ENCODE data around the gene BANK1. TPM values are rescaled to one million over a fixed set of nuclear protein-coding genes. Genes with fewer than 3 reads are reported as not detected.
A peak's percentile ranks its signal among the peaks of the same experiment; 100 is the strongest.

Gene BANK1
- total and polyA plus RNA-seq, 2 of the 8 experiments (the other 6 are each of a cell fraction or from before 2014, with no cell fraction given): 0.59 to 0.93 TPM

- ChIA-PET CTCF (ENCODE audit: partially characterized antibody) (no interaction called here), POLR2A (ENCODE audit: partially characterized antibody) (no interaction called here)
- no peaks in the 10 kb centered on the region for H3K23me2 ChIP-seq (ENCODE audit: low read depth, low read length)
- no peak overlapping the region for H3K4ac ChIP-seq (replicated peaks; ENCODE audit: insufficient read length, low read depth, low read length)
- no peak overlapping the region for H3K4me2 ChIP-seq (ENCODE audit: insufficient read depth in 1 of 2, low read depth in 2 of 2, low read length in 2 of 2)
- WGBS, 2 experiments (ENCODE audit: extremely low coverage in 1 of 2, insufficient coverage in 1 of 2, insufficient read length in 1 of 2, insufficient replicate concordance in 2 of 2, low coverage in 1 of 2, low lambda C conversion rate in 2 of 2, missing lambda C conversion rate in 1 of 2): 87% methylated on average over 7 of the region's 7 CpGs; no CpG with 5 or more reads in 1 of the 2 experiments
- no peak overlapping the region for H3K27ac ChIP-seq (ENCODE audit: low read depth, low read length)
- H3K4me1 ChIP-seq (replicated peaks in 1 of 4; ENCODE audit: control insufficient read depth in 3 of 4, insufficient read depth in 4 of 4, low read length in 3 of 4): no peaks in the 10 kb centered on the region
- H3K18ac ChIP-seq (ENCODE audit: extremely low read depth, low read length): no peak overlapping the region
- no peak overlapping the region for H2AK5ac ChIP-seq (ENCODE audit: low read depth, low read length)
- no peak overlapping the region for H2BK120ac ChIP-seq (replicated peaks; ENCODE audit: low read depth, low read length)
- H3K79me2 ChIP-seq (ENCODE audit: control insufficient read depth in 1 of 2, insufficient read depth in 2 of 2, low read length in 2 of 2): no peaks in the 10 kb centered on the region
- no peaks in the 10 kb centered on the region for H3K79me1 ChIP-seq (ENCODE audit: low read depth, low read length)
- no peak for FAIRE-seq
- H3K14ac ChIP-seq (ENCODE audit: insufficient read length): no peak overlapping the region
- no peak overlapping the region for H2BK5ac ChIP-seq (ENCODE audit: low read depth, low read length)
- no peaks in the 10 kb centered on the region for H3K9me3 ChIP-seq (ENCODE audit: insufficient read depth in 2 of 2, low read depth in 1 of 2, low read length in 1 of 2)
- no peak overlapping the region for H3K4me3 ChIP-seq (ENCODE audit: extremely low read depth in 1 of 4, insufficient read depth in 2 of 4, low read depth in 3 of 4, low read length in 4 of 4)
- H3K27me3 ChIP-seq (replicated peaks in 1 of 4; ENCODE audit: control insufficient read depth in 3 of 4, extremely low read depth in 1 of 4, insufficient read depth in 3 of 4, low read length in 3 of 4): no peaks in the 10 kb centered on the region
- no peak overlapping the region for H3K9ac ChIP-seq (replicated peaks in 1 of 4; ENCODE audit: extremely low read depth in 1 of 4, low read depth in 3 of 4, low read length in 3 of 4)
- DNase-seq (ENCODE audit: low read depth in 1 of 2, low spot score in 2 of 2): no peak
- H2BK15ac ChIP-seq (ENCODE audit: low read length): no peak overlapping the region
- H3K23ac ChIP-seq (ENCODE audit: insufficient read length): no peak overlapping the region
- H4K20me1 ChIP-seq (replicated peaks in 1 of 2; ENCODE audit: control insufficient read depth in 1 of 2, insufficient read depth in 2 of 2, low read length in 2 of 2): no peaks in the 10 kb centered on the region
- H3K36me3 ChIP-seq (ENCODE audit: control insufficient read depth in 2 of 4, insufficient read depth in 4 of 4, low read length in 3 of 4): no peaks in the 10 kb centered on the region
- peak overlapping the region; percentile 91; the same call in 1 of the 2 replicates for H2AFZ ChIP-seq (ENCODE audit: low read length)
- H2BK12ac ChIP-seq (ENCODE audit: low read depth, low read length): no peak overlapping the region
- no peak overlapping the region for H3K56ac ChIP-seq (replicated peaks; ENCODE audit: insufficient read length, low read depth, low read length)
- H2BK20ac ChIP-seq (ENCODE audit: low read length): no peak overlapping the region
- no peak overlapping the region for H4K8ac ChIP-seq (ENCODE audit: extremely low read depth, insufficient read depth, low read length)
- no peak overlapping the region for H4K5ac ChIP-seq (ENCODE audit: insufficient read length, low read depth, low read length)
- H4K91ac ChIP-seq (replicated peaks; ENCODE audit: insufficient read length, low read length): no peak overlapping the region
- TF ChIP-seq, protein P1, sequence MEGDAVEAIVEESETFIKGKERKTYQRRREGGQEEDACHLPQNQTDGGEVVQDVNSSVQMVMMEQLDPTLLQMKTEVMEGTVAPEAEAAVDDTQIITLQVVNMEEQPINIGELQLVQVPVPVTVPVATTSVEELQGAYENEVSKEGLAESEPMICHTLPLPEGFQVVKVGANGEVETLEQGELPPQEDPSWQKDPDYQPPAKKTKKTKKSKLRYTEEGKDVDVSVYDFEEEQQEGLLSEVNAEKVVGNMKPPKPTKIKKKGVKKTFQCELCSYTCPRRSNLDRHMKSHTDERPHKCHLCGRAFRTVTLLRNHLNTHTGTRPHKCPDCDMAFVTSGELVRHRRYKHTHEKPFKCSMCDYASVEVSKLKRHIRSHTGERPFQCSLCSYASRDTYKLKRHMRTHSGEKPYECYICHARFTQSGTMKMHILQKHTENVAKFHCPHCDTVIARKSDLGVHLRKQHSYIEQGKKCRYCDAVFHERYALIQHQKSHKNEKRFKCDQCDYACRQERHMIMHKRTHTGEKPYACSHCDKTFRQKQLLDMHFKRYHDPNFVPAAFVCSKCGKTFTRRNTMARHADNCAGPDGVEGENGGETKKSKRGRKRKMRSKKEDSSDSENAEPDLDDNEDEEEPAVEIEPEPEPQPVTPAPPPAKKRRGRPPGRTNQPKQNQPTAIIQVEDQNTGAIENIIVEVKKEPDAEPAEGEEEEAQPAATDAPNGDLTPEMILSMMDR (IDR thresholded peaks at IDR 0.05; ENCODE audit: control extremely low read depth in 1 of 3, insufficient read depth in 1 of 3, low read depth in 1 of 3, low read length in 3 of 3): no peak
- no peak for TF ChIP-seq CREB1 (IDR thresholded peaks at IDR 0.05)
- no peak for TF ChIP-seq NRF1 (IDR thresholded peaks at IDR 0.05; ENCODE audit: low read depth, low read length)
- no peak for TF ChIP-seq POLR2A (IDR thresholded peaks at IDR 0.05; ENCODE audit: control extremely low read depth in 1 of 2, low read depth in 2 of 2, low read length in 2 of 2)
- no peak for TF ChIP-seq YY1 (IDR thresholded peaks at IDR 0.05; ENCODE audit: low read depth, low read length)
- TF ChIP-seq SIN3A (conservative IDR thresholded peaks at IDR 0.05 in 1 of 2, IDR thresholded peaks at IDR 0.05 in 1 of 2; ENCODE audit: low read depth in 1 of 2, low read length in 2 of 2): no peak
- TF ChIP-seq ZNF274 (IDR thresholded peaks at IDR 0.05; ENCODE audit: borderline replicate concordance, extremely low read depth, low read length): no peak
- no peak for TF ChIP-seq TEAD4 (IDR thresholded peaks at IDR 0.05; ENCODE audit: low read depth, low read length)
- TF ChIP-seq BCL11A (IDR thresholded peaks at IDR 0.05; ENCODE audit: low read depth in 2 of 2, low read length in 2 of 2): no peak
- TF ChIP-seq HDAC6 (IDR thresholded peaks at IDR 0.05; ENCODE audit: low read depth, low read length): no peak
- TF ChIP-seq TBP (IDR thresholded peaks at IDR 0.05; ENCODE audit: low read depth, low read length): no peak
- no peak for TF ChIP-seq TAF1 (IDR thresholded peaks at IDR 0.05; ENCODE audit: low read depth, low read length)
- TF ChIP-seq RFX5 (IDR thresholded peaks at IDR 0.05; ENCODE audit: borderline replicate concordance, low read depth, low read length): no peak
- TF ChIP-seq EZH2 (IDR thresholded peaks at IDR 0.05; ENCODE audit: low read depth, low read length, severe bottlenecking): no peak
Measured at GRCh38 chr4:101853691-101854090, 63.2 kb downstream of the BANK1 start.
